Measurements from ENCODE around the gene CD247.

GRCh38 chr1:167565922-167566321 is 47.6 kb upstream of the CD247 start:
- no peak for TF ChIP-seq EP300 (IDR thresholded peaks at IDR 0.05)
- TF ChIP-seq CTCF (IDR thresholded peaks at IDR 0.05) = no peak
- TF ChIP-seq POLR2A (IDR thresholded peaks at IDR 0.05) = no peak

Measured in suprapubic skin (tissue), 3 donors.